NOMO-1 treated with dmso at 0.1 percent for 144 hours (cell line): Measurements from ENCODE around the gene MON1A.
"Not testable (repeated sequence)": the region's sequence is repeated elsewhere in the genome, so short reads cannot be mapped to it uniquely, and the experiment has no call there.

Experiments used
- DNase-seq: peaks from one replicate; lab custom pipeline; 2025; ENCODE audit not compliant: unreplicated experiment; lab: John Stamatoyannopoulos, UW

Gene MON1A

DNA sequence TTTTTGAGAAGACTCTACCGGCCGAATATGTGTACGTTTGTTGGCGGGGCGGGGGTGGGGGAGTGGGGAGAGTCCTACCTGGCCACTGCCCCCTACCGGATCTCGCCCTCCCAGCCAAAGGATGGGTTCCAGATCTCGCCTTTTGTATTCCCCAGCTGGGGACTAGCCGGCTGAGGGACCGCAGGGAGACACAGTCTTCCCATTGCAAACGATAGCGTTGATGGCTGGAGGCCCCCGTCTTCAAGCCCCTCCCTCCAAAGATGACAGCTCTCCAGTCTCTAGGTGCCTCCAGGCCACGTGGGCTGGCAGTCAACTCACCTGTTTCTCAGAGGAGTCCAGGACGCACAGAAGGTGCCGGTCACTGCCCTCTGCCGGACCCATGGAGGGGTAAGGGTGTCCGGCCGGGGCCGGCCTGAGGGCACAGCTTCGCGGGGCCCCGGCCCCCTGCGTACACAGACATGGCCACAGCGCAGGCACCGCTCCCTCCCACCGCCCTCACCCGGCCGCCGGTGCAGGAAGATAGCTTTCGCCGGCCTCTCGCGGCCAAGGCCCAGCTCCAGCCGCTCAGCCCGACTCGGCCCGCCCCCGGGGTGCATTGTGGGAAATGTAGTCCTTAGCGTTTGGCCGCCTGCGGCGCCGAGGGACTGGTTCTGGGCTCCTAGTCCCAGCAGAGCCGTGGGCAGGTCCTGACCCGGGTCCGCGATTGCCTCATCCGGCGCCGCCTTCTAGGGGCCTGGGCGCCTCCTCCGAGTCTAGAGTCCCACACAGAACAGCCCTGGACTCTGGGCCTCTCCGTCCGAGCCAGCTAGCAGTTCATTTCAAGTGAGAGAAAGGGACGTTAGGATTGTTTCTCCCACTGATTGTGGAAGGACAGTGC, at the start of gene MON1A:
Gene MON1A (minus strand): TSS at position 521 of the 877 bp plus-strand sequence. CDS start 16,465 bp downstream, outside the sequence.
- peak; percentile 77 for DNase-seq

GRCh38 chr3:49976942-49977341, 47.3 kb upstream of the MON1A start:
- DNase-seq = no peak

GRCh38 chr3:49972656-49973055, 43.0 kb upstream of the MON1A start:
- no peak for DNase-seq

- no peak for DNase-seq
Measured at GRCh38 chr3:49968346-49968745, 38.7 kb upstream of the MON1A start.

DNA sequence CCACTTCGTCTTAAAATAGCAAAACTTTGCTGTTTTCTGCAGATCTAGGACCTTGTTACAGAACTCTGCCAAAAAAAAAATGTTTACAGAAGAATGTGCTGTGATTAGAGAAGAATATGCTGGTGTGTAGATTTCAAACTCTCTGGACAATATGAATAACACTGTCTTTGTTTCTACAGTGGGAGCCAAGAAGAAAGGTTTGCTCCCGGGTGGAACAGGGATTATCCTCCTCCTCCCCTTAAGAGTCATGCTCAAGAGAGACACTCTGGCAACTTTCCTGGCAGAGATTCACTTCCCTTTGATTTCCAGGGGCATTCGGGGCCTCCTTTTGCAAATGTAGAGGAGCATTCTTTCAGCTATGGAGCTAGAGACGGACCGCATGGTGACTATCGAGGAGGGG, 37.7 kb upstream of the MON1A start:
- DNase-seq = no peak

- no peak for DNase-seq
Measured at GRCh38 chr3:49966233-49966942, 36.8 kb upstream of the MON1A start.

- no peak for DNase-seq
Measured at GRCh38 chr3:49955636-49956035, 26.0 kb upstream of the MON1A start.

DNA sequence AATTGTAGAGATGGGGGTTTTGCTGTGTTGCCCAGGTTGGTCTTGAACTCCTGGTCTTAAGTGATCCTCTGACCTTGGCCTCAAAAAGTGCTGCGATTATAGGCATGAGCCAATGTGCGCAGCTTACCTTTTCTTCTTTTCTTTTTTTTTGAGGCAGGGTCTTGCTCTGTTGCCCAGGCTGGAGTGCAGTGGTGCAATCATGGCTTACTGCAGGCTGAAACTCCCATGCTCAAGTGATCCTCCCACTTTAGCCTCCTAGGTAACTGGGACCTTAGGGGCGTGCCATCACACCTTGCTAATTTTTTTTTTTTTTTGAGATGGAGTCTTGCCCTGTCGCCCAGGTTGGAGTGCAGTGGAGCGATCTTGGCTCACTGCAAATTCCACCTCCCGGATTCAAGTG, 23.3 kb upstream of the MON1A start:
- DNase-seq = no peak

DNA sequence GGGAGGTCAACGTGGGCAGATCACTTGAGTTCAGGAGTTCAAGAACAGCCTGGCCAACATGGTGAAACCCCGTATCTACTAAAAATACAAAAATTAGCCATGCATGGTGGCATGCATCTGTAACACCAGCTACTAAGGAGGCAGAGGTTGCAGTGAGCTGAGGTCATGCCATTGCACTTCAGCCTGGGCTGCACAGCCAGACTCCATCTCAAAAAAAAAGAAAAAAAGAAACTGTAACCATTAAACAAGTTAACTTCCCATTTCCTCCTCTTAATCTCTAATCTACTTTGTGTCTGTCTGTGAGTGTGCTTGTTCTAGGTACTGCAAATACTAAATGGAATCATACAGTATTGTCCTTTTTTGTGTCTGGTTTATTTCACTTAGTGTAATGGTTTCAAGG, 13.0 kb upstream of the MON1A start:
- no peak for DNase-seq

GRCh38 chr3:49940667-49941249, 11.1 kb upstream of the MON1A start:
- no peak for DNase-seq

DNA sequence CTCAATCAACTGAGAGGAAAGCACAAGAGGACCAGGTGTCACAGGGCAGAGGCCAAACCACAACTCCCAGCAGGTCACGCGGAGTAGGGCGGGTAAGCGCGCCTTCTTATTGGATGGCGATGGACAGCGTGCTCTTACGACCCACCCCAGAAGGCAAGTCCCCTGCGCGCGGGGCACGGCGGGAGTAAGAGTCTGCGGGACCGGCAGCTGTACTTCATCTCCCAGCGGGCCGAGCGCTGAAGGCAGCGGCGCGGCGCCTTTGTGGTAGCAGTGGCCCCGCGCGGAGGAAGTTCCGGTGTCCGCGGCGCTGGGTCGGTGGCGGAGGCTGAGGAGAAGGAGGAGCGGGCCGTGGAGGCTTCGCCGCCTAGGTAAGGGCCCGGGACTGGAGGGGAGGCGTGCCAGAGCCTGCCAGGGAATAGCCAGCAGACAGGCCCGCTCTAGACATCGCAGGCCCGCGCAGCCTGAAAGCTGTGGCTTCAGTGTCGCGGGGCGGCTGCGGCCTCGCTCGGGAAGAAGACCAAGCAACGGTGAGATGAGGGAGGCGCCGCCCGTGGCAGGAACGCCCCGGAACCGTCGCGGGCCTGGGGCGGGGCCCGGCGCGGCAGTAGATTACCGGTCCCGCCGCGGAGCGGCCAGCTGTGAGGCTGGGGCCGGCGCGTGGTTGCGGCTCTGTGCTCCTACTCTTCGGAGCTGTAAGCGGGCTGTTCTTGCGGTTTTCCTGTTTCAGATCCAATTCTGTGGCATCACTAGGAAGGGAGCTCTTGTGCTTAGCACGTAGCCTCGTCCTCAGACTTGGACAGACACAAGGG, 10.5 kb upstream of the MON1A start, which contains the start of gene RBM6:
Gene RBM6 (plus strand): TSS at position 293 of the 809 bp plus-strand sequence. CDS start 22,492 bp downstream, outside the sequence.
- DNase-seq = peak; percentile 98

DNA sequence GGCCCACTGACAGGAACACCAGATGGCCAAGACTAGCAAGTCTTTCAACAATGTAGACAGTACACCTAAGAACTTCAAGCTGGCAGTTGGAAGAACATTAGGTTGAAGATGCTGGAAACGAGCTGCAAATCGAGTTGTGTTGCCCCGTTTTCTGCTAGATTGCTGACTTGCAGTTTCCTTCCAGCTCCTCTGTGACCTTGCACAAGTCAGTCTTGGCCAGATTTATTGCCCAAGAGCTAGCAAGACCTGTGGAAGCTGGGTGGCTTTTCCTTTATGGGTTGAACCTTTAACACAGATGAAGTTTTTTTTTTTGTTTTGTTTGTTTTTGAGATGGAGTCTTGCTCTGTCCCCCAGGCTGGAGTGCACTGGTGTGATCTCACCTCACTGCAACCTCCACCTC, 7.5 kb upstream of the MON1A start:
- DNase-seq = peak; percentile 35

- DNase-seq = not testable (repeated sequence)
Measured at GRCh38 chr3:49932281-49932680, 2.7 kb upstream of the MON1A start.

GRCh38 chr3:49930922-49931321, 1.3 kb upstream of the MON1A start:
- DNase-seq = no peak

DNA sequence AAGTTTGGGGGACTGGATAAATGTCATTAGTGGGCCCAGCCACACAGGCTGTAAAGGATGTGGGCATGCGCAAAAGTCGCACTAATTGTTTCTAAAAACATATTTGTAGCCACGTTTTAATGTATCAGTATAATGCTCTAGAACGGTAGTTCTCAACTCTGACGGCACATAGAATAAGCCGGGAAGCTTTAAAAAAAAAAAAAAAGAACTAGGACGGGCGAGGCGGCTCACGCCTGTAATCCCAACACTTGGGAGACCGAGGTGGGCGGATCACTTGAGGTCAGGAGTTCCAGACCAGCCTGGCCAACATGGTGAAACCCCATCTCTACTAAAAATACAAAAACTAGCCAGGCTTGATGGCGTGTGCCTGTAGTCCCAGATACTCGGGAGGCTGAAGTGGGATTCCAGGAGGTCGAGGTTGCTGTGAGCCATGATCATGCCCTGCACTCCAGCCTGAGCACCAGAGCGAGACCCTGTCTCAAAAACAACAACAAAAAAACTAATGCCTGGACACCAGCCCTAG, 618 bp upstream of the MON1A start:
- no peak for DNase-seq

GRCh38 chr3:49928481-49929017, 1.1 kb downstream of the MON1A start:
- no peak for DNase-seq

DNA sequence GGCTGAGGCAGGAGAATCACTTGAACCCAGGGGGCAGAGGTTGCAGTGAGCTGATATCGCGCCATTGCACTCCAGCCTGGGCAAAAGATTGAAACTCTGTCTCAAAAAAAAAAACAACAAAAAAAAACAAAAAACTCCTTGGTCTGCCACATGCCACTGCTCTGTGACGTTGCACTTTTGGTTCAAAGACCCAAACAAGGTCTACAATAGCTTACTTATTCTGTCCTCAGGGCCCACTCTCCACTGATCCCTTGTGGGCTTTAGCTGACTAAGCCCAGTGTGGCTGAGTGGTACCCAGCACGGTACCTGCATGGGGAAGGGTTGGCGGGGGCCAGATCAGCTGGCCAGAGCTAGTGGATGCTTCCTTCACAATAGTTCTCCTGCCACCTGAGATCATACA, 1.8 kb downstream of the MON1A start:
- DNase-seq = no peak

DNA sequence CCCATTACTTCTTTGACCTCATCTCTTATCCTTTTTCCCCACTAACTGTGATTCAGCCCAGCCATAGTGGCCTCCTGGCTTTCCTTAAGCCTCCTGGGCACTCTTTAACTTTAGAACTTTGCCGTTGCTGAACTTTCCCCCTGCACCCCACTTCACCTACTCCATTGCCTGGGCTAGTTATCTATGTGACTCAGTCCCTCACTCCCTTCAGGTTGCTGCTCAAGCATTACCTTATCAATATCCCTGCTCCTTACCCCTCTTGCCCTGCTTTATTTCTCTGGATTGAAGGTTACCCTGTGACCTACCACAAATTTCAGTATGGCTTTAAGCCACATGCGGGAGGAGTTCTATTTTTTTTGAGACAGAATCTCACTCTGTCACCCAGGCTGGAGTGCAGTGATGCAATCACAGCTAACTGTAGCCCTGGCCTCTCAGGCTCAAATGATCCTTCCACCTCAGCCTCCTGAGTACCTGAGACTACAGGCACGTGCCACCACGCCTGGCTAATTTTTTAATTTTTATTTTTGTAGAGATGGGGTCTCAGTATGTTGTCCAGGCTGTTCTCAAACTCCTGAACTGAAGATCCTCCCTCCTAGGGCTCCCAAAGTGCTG, 3.4 kb downstream of the MON1A start:
- no peak for DNase-seq

DNA sequence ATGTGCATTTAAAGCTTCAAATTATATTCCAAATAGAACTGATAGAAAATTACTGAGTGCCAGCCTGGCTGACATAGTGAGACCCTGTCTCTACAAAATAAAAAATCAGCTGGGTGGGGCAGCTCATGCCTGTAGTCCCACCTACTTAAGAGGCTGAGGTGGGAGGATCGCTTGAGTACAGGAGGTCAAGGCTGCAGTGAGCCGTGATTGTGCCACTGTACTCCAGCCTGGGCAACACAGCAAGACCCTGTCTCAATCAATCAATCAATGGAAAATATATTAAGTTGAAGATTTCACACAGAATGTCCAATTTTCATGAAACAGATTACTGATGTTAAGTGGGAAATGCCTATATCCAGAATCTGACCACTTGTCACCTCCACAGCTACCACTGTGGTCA, 4.1 kb downstream of the MON1A start:
- DNase-seq = no peak

- no peak for DNase-seq
Measured at GRCh38 chr3:49924683-49925082, 4.9 kb downstream of the MON1A start.
